Measurements from ENCODE around the gene KATNAL2.
A peak's percentile ranks its signal among the peaks of the same experiment; 100 is the strongest.

The KATNAL2 gene

DNA sequence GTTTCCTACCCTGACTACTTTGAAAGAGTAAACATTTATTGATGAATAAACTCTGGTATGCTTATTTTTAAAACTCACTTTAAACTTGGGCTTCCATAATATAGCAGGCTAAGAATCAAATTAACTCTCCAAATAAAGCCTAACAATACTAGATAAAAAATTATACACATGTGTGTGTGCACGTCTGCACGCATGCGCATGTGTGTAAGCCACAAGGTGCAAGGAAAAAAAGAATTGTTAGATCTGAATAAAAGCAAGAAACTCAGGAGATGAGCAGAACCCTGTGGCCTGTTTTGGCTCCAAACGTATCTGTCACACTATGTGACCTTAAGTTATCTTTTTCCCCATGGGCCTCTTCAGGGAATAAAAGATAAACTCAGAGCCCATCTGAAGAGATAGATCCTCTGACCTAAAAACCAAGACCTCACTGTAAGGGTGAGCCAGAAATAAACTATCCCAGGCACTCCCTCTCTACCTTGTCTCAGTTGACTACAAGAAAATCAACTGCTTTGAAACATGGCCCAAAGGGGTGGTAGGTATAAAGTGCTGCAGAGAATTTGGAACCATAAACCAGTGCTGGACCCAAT is 226.6 kb downstream of the KATNAL2 start:
- H3K4me1 ChIP-seq, result no peaks in the 10 kb centered on the region
- H3K9me3 ChIP-seq (ENCODE audit: control insufficient read depth, low read length), result no peaks in the 10 kb centered on the region
- H2AFZ ChIP-seq, result no peak overlapping the region
- H3K79me2 ChIP-seq, result no peaks in the 10 kb centered on the region
- H3K4me3 ChIP-seq (ENCODE audit: low read depth, low read length), result no peak overlapping the region
- TF ChIP-seq, protein P1, sequence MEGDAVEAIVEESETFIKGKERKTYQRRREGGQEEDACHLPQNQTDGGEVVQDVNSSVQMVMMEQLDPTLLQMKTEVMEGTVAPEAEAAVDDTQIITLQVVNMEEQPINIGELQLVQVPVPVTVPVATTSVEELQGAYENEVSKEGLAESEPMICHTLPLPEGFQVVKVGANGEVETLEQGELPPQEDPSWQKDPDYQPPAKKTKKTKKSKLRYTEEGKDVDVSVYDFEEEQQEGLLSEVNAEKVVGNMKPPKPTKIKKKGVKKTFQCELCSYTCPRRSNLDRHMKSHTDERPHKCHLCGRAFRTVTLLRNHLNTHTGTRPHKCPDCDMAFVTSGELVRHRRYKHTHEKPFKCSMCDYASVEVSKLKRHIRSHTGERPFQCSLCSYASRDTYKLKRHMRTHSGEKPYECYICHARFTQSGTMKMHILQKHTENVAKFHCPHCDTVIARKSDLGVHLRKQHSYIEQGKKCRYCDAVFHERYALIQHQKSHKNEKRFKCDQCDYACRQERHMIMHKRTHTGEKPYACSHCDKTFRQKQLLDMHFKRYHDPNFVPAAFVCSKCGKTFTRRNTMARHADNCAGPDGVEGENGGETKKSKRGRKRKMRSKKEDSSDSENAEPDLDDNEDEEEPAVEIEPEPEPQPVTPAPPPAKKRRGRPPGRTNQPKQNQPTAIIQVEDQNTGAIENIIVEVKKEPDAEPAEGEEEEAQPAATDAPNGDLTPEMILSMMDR (IDR thresholded peaks at IDR 0.05), result no peak
- no peak overlapping the region for H3K9ac ChIP-seq
- H3K36me3 ChIP-seq (ENCODE audit: control insufficient read depth, insufficient read depth, low read length), result no peaks in the 10 kb centered on the region
- no peaks in the 10 kb centered on the region for H3K27me3 ChIP-seq (ENCODE audit: control insufficient read depth, insufficient read depth, low read length)
- H3K4me2 ChIP-seq (ENCODE audit: low read length), result no peak overlapping the region
- H3K27ac ChIP-seq, result no peak overlapping the region

DNA sequence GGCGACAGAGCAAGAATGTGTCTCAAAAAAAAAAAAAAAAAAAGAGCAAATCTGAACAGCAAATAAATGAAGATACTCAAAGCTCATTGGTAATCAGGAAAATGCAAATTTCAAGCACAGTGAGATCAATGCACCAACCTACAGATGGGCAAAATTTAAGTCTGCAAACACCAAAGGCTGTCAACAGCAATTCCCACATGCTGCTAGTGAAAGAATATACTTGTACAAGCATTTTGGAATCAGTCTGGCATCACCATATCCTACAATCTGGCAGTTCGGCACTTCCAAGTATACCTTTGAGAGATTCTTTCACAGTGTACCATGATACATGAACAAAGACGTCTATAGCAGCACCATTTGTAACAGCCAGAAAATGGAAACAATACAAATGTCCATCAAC is 228.8 kb downstream of the KATNAL2 start:
- peaks cover 2% of the 10 kb centered on the region for H3K4me1 ChIP-seq

DNA sequence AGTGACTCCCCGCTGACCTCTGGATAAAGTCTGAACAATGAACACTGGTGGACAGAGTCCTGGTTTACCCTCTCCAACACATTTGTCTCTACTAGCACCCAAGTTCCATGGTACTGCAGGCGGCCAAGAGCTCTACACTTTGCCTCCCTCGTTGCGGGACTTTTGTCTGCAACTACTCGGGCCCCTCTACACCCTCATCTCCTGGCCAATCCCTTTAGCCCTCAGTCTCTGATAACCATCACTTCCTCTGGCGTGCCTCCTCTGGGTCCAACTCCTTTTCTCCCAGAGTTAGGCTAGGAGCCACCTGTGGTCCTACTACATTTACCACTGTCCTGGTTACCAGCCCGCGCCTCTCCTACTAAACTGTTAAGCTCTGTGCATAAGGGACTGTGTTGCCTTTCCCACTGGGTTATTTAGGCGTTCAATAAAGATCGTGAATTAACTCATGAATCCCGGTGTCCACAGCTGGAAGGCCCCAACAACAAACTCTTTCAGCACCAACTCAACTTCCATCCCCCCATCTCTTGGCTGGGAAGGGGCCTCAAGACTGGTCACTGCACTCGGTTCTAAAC is 232.1 kb downstream of the KATNAL2 start:
- Histone ChIP-seq H3K9ac (peak overlapping the region; percentile 70), H3K4me1 (peaks cover 6% of the 10 kb centered on the region), H3K4me2 (ENCODE audit: low read length) (peak overlapping the region; percentile 98), H2AFZ (peak overlapping the region; percentile 93), H3K9me3 (ENCODE audit: control insufficient read depth, low read length) (no peaks in the 10 kb centered on the region), H3K4me3 (ENCODE audit: low read depth, low read length) (peak overlapping the region; percentile 89), H3K36me3 (ENCODE audit: control insufficient read depth, insufficient read depth, low read length) (no peaks in the 10 kb centered on the region), H3K79me2 (peaks cover 9% of the 10 kb centered on the region), H3K27me3 (ENCODE audit: control insufficient read depth, insufficient read depth, low read length) (no peaks in the 10 kb centered on the region), H3K27ac (peak overlapping the region; percentile 81)
- TF ChIP-seq, protein P1 (IDR thresholded peaks at IDR 0.05), result no peak

More for the DNA sequence above, 228.8 kb downstream of the KATNAL2 start:
- H3K4me3 ChIP-seq (ENCODE audit: low read depth, low read length), result no peak overlapping the region
- peaks cover 9% of the 10 kb centered on the region for H3K79me2 ChIP-seq
- H3K9ac ChIP-seq, result no peak overlapping the region
- H3K27me3 ChIP-seq (ENCODE audit: control insufficient read depth, insufficient read depth, low read length), result no peaks in the 10 kb centered on the region
- no peaks in the 10 kb centered on the region for H3K9me3 ChIP-seq (ENCODE audit: control insufficient read depth, low read length)
- no peak overlapping the region for H3K4me2 ChIP-seq (ENCODE audit: low read length)
- TF ChIP-seq, protein P1 (IDR thresholded peaks at IDR 0.05), result no peak
- no peak overlapping the region for H2AFZ ChIP-seq
- no peak overlapping the region for H3K27ac ChIP-seq
- H3K36me3 ChIP-seq (ENCODE audit: control insufficient read depth, insufficient read depth, low read length), result no peaks in the 10 kb centered on the region

DNA sequence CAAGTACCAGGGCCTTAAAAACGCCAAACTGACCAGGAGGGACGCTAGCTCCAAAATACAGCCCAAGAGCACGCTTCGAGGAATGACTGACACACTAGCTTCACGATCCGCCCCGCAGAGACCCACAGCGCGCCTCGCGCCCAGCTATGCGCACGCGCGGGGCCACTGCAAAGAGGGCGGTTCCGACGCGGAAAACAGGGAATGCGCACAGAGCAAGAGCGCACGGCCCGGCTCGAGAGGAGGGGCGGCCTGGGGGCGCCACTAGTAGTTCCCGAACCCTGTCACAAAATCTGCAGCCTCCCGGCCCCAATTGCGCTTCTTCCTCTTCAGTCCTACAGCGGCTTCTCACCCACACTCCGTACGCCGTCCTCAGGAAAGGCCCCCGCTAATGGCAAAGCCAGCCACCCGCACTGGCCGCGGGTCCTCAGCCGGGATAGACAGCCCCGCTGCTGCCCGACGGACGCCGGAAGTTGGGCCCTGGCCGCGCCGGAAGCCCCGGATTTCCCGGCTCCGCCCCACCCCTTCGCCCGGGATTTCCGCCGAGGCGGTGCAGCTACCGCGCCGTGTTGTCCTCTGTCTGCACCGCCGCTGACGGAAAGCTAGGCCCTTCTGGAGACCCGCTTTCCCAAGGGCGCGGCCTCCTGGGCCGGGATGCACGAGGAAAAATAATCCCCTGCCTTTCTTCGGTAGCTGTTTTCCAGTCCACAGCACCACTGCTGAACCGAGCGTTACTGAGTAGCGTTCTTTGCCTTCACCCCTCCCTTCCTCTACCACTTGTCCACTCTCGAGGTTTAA is 232.8 kb downstream of the KATNAL2 start, which contains the start of gene HDHD2:
Gene HDHD2, minus strand, starts transcription at position 472 of the 795 bp plus-strand sequence. CDS start 14,061 bp downstream, outside the sequence.
- H3K4me1 ChIP-seq, result peaks cover 6% of the 10 kb centered on the region
- peak within 1 kb of the TSS; percentile 70 for H3K9ac ChIP-seq
- no peaks in the 10 kb centered on the region for H3K36me3 ChIP-seq (ENCODE audit: control insufficient read depth, insufficient read depth, low read length)
- peak within 1 kb of the TSS; percentile 81 for H3K27ac ChIP-seq
- H3K4me2 ChIP-seq (ENCODE audit: low read length), result peak within 1 kb of the TSS; percentile 98
- TF ChIP-seq, protein P1 (IDR thresholded peaks at IDR 0.05), result no peak
- H3K9me3 ChIP-seq (ENCODE audit: control insufficient read depth, low read length), result no peaks in the 10 kb centered on the region
- peak within 1 kb of the TSS; percentile 93 for H2AFZ ChIP-seq
- no peaks in the 10 kb centered on the region for H3K27me3 ChIP-seq (ENCODE audit: control insufficient read depth, insufficient read depth, low read length)
- peak within 1 kb of the TSS; percentile 89 for H3K4me3 ChIP-seq (ENCODE audit: low read depth, low read length)
- H3K79me2 ChIP-seq, result peaks cover 9% of the 10 kb centered on the region

All from parathyroid adenoma (tissue), 2 donors.